Eye (tissue), 1 donor: ENCODE measurements around the gene TNNI2.

ENCODE experiments used
- DNase-seq: peaks from one replicate; pipeline ENCODE4 v3.0.0-alpha.2; 2015

Gene TNNI2

GRCh38 chr11:1822648-1823375, 16.0 kb upstream of the TNNI2 start:
- no peak for DNase-seq

GRCh38 chr11:1823376-1824220, 15.2 kb upstream of the TNNI2 start:
- no peak for DNase-seq

GRCh38 chr11:1824221-1825038, 14.4 kb upstream of the TNNI2 start:
- no peak for DNase-seq

GRCh38 chr11:1825039-1825740, 13.6 kb upstream of the TNNI2 start:
- DNase-seq, result peak; percentile 68

GRCh38 chr11:1825785-1826451, 12.9 kb upstream of the TNNI2 start:
- DNase-seq, result no peak

GRCh38 chr11:1826552-1827094, 12.2 kb upstream of the TNNI2 start:
- no peak for DNase-seq

- DNase-seq, result peak; percentile 81
Measured at GRCh38 chr11:1827095-1827813, 11.5 kb upstream of the TNNI2 start.

- DNase-seq, result no peak
Measured at GRCh38 chr11:1827931-1828330, 10.8 kb upstream of the TNNI2 start.

- no peak for DNase-seq
Measured at GRCh38 chr11:1828542-1828941, 10.2 kb upstream of the TNNI2 start.

- DNase-seq, result no peak
Measured at GRCh38 chr11:1829039-1829820, 9.6 kb upstream of the TNNI2 start.

- DNase-seq, result no peak
Measured at GRCh38 chr11:1830004-1830321, 8.8 kb upstream of the TNNI2 start.

- DNase-seq, result peak; percentile 29
Measured at GRCh38 chr11:1830322-1831223, 8.2 kb upstream of the TNNI2 start.

GRCh38 chr11:1831338-1832210, 7.2 kb upstream of the TNNI2 start:
- DNase-seq, result no peak

- peak; percentile 75 for DNase-seq
Measured at GRCh38 chr11:1832211-1832919, 6.4 kb upstream of the TNNI2 start.

- peak; percentile 49 for DNase-seq
Measured at GRCh38 chr11:1832920-1833295, 5.9 kb upstream of the TNNI2 start.

GRCh38 chr11:1834062-1834610, 4.6 kb upstream of the TNNI2 start:
- no peak for DNase-seq
